HCT116 (cell line): ENCODE data around the gene POU2F3. TPM values are rescaled to one million over a fixed set of nuclear protein-coding genes. Genes with fewer than 3 reads are reported as not detected.

Experiments used
- ATAC-seq: fragments of 200-7000 bp; cut with Tn5 transposase; 2 replicates; pipeline ENCODE4 v1.9.1; 2020; ENCODE audit warnings: mild to moderate bottlenecking, moderate library complexity
- BruUV-seq: library from RNA; stranded (reverse); fragments of 400-500 nt; replicated peaks from 2 replicates; lab custom pipeline; 2021; lab: Mats Ljungman, UMichigan
- CTCF ChIA-PET: fragments of 300-600 bp; sonication (Branson Sonifier 250); formaldehyde crosslinking; loops from one replicate; lab custom pipeline; 2021; ENCODE audit warnings: antibody characterized with exemption; lab: Charles Lee
- POLR2A ChIA-PET: fragments of 300-600, 350-600 bp; sonication (Branson Sonifier 250); formaldehyde crosslinking; loops from one replicate; lab custom pipeline; 2021; ENCODE audit warnings: antibody characterized with exemption; lab: Charles Lee
- RAD21 ChIA-PET, 2 experiments: fragments of 300-600 bp; sonication (Branson Sonifier 250); formaldehyde crosslinking; loops; one replicate each; lab custom pipeline; 2023; ENCODE audit warnings: low total read pairs in 2 of 2; ENCODE audit not compliant: uncharacterized antibody in 2 of 2, unreplicated experiment in 2 of 2, low non-redundant PET in 1 of 2; lab: Charles Lee
- DNase-seq: peaks from one replicate; pipeline ENCODE4 v3.0.0-alpha.2; 2010; ENCODE audit warnings: low read depth, low spot score
- H2AFZ ChIP-seq: fragments of 200-600 bp; shearing (Covaris generic), sonication (generic); 2 replicates; pipeline ENCODE4 v1.6.1; 2017; ENCODE audit warnings: low read depth, mixed run types, mixed read lengths, antibody characterized with exemption, low read length; ENCODE audit not compliant: poor library complexity, severe bottlenecking
- H3K27ac ChIP-seq: 2 replicates; pipeline ENCODE4 v1.5.1; 2012; ENCODE audit warnings: low read depth, low read length
- H3K27me3 ChIP-seq: fragments of 200-600 bp; sonication (generic); 2 replicates; pipeline ENCODE4 v1.6.1; 2016; ENCODE audit warnings: mixed run types, low read length, mixed read lengths; ENCODE audit not compliant: insufficient read depth
- H3K36me3 ChIP-seq, 2 experiments: fragments of 200-500 bp in 1 of 2; fragments of 200-600 bp in 1 of 2; sonication (Bioruptor generic) in 1 of 2; sonication (generic) in 1 of 2; 2 replicates each; pipeline versions ENCODE4 v1.5.1 to v1.6.1; 2014 to 2016; ENCODE audit warnings: low read length in 2 of 2, inconsistent platforms in 1 of 2, mixed read lengths in 1 of 2, mixed run types in 1 of 2; ENCODE audit not compliant: insufficient read depth in 2 of 2, control insufficient read depth in 1 of 2
- H3K4me1 ChIP-seq, 2 experiments: fragments of 200-600 bp in 1 of 2; sonication (generic) in 1 of 2; 2 replicates each; pipeline versions ENCODE4 v1.5.1 to v1.6.1; 2012 to 2017; ENCODE audit warnings: low read length in 2 of 2, inconsistent platforms in 1 of 2, mild to moderate bottlenecking in 1 of 2, mixed read lengths in 1 of 2, mixed run types in 1 of 2, moderate library complexity in 1 of 2; ENCODE audit not compliant: insufficient read depth in 2 of 2, control insufficient read depth in 1 of 2
- H3K4me2 ChIP-seq: fragments of 200-600 bp; sonication (generic); 2 replicates; pipeline ENCODE4 v1.6.1; 2017; ENCODE audit warnings: mixed run types, low read length, mixed read lengths
- H3K4me3 ChIP-seq, 2 experiments: fragments of 200-600 bp in 1 of 2; sonication (generic) in 1 of 2; replicated peaks in 1 of 2; 2 replicates each; pipeline ENCODE4 v1.5.1; 2011 to 2016; ENCODE audit warnings: low read length in 2 of 2, control low read depth in 1 of 2, low read depth in 1 of 2, mild to moderate bottlenecking in 1 of 2, mixed read lengths in 1 of 2, mixed run types in 1 of 2
- H3K79me2 ChIP-seq: fragments of 200-600 bp; sonication (generic); 2 replicates; pipeline ENCODE4 v1.6.1; 2017; ENCODE audit warnings: mild to moderate bottlenecking, mixed run types, low read length, moderate library complexity, mixed read lengths; ENCODE audit not compliant: insufficient read depth
- H3K9ac ChIP-seq: fragments of 200-600 bp; sonication (generic); 2 replicates; pipeline ENCODE4 v1.6.1; 2016; ENCODE audit warnings: low read length, mixed read lengths
- H3K9me2 ChIP-seq: fragments of 200-600 bp; sonication (generic), shearing (Covaris generic); 2 replicates; pipeline ENCODE4 v1.6.1; 2017; ENCODE audit warnings: mixed run types, mild to moderate bottlenecking, moderate library complexity; ENCODE audit not compliant: insufficient read depth
- H3K9me3 ChIP-seq, 2 experiments: fragments of 200-500 bp in 1 of 2; fragments of 200-600 bp in 1 of 2; sonication (Bioruptor generic) in 1 of 2; sonication (generic) in 1 of 2; 2 replicates each; pipeline ENCODE4 v1.6.1; 2014 to 2017; ENCODE audit warnings: low read length in 2 of 2, mixed read lengths in 2 of 2, inconsistent platforms in 1 of 2, low read depth in 1 of 2, mild to moderate bottlenecking in 1 of 2, mixed run types in 1 of 2, moderate library complexity in 1 of 2; ENCODE audit not compliant: control insufficient read depth in 1 of 2, insufficient read depth in 1 of 2
- H4K20me1 ChIP-seq: fragments of 200-600 bp; sonication (generic), shearing (Covaris generic); 2 replicates; pipeline ENCODE4 v1.6.1; 2017; ENCODE audit warnings: mixed run types, mild to moderate bottlenecking, moderate library complexity; ENCODE audit not compliant: insufficient read depth
- ATF3 ChIP-seq: IDR thresholded peaks from 2 replicates; pipeline ENCODE4 v1.6.1; 2012
- CBX3 ChIP-seq: IDR thresholded peaks from 2 replicates; pipeline ENCODE4 v1.6.1; 2012; ENCODE audit warnings: low read depth
- CTCF ChIP-seq, 3 experiments: fragments of 200-600 bp in 1 of 3; sonication (generic) in 1 of 3; IDR thresholded peaks in 2 of 3; conservative IDR thresholded peaks in 1 of 3; 2 replicates each; pipeline ENCODE4 v1.5.1; 2012 to 2017; ENCODE audit warnings: low read depth in 2 of 3, low read length in 2 of 3, antibody characterized with exemption in 1 of 3, borderline replicate concordance in 1 of 3, control low read depth in 1 of 3, mild to moderate bottlenecking in 1 of 3, mixed read lengths in 1 of 3, mixed run types in 1 of 3, moderate library complexity in 1 of 3; ENCODE audit not compliant: insufficient read depth in 1 of 3
- EGR1 ChIP-seq: IDR thresholded peaks from 2 replicates; pipeline ENCODE4 v1.6.1; 2012; ENCODE audit warnings: low read depth
- ELF1 ChIP-seq: IDR thresholded peaks from 2 replicates; pipeline ENCODE4 v1.6.1; 2012; ENCODE audit warnings: low read depth, borderline replicate concordance
- EZH2 ChIP-seq: fragments of 200-600 bp; sonication (generic); IDR thresholded peaks from 2 replicates; pipeline ENCODE4 v1.6.1; 2017; ENCODE audit warnings: antibody characterized with exemption, mixed run types
- FOSL1 ChIP-seq: IDR thresholded peaks from 2 replicates; pipeline ENCODE4 v1.6.1; 2012; ENCODE audit warnings: low read depth
- JUND ChIP-seq: IDR thresholded peaks from 2 replicates; pipeline ENCODE4 v1.6.1; 2012
- MAX ChIP-seq: IDR thresholded peaks from 2 replicates; pipeline ENCODE4 v1.6.1; 2012
- POLR2A ChIP-seq: IDR thresholded peaks from 2 replicates; pipeline ENCODE4 v1.7.0; 2011; ENCODE audit warnings: borderline replicate concordance; ENCODE audit not compliant: insufficient read depth, insufficient read length; ENCODE audit errors: extremely low read depth
- RAD21 ChIP-seq: IDR thresholded peaks from 2 replicates; pipeline ENCODE4 v1.6.1; 2012; ENCODE audit warnings: low read depth, mild to moderate bottlenecking
- REST ChIP-seq: IDR thresholded peaks from 2 replicates; pipeline ENCODE4 v1.6.1; 2012; ENCODE audit warnings: low read depth
- SP1 ChIP-seq: IDR thresholded peaks from 2 replicates; pipeline ENCODE4 v1.6.1; 2012; ENCODE audit warnings: low read depth
- SRF ChIP-seq: IDR thresholded peaks from 2 replicates; pipeline ENCODE4 v1.6.1; 2012; ENCODE audit warnings: low read depth
- YY1 ChIP-seq: IDR thresholded peaks from 2 replicates; pipeline ENCODE4 v1.6.1; 2011; ENCODE audit warnings: low read length, low read depth, moderate library complexity, mild to moderate bottlenecking; ENCODE audit not compliant: insufficient replicate concordance; ENCODE audit errors: extremely low read depth
- ZFX ChIP-seq: fragments of 450-650 bp; IDR thresholded peaks from 2 replicates; pipeline ENCODE4 v1.6.1; 2017
- ZNF274 ChIP-seq: fragments of 200-500 bp; sonication (Bioruptor generic); IDR thresholded peaks from 2 replicates; pipeline ENCODE4 v1.6.1; 2014; ENCODE audit warnings: mild to moderate bottlenecking, low read depth, low read length, inconsistent platforms
- intact Hi-C: fragments of 100-400 bp; cut with micrococcal nuclease; formaldehyde crosslinking; loops from 2 replicates; pipeline ENCODE4 v1.10.0; 2022
- total RNA-seq: library from RNA; stranded (reverse); gene quantifications from one replicate; pipeline ENCODE4 v1.2.1, GENCODE V29; 2021; ENCODE audit not compliant: unreplicated experiment

Gene POU2F3
- total RNA-seq, 1 experiment from 2014 or later: 0.15 TPM

GRCh38 chr11:120224361-120224760 lies 15.6 kb upstream of the POU2F3 start:
- H3K4me3 ChIP-seq: no peak overlapping the region
- H3K79me2 ChIP-seq: no peaks in the 10 kb centered on the region
- ChIA-PET CTCF (interaction anchor here (2.3 kb wide), 1 partner anchor 78 kb away, joined by 9 read pairs; no protein-coding TSS in a partner anchor), RAD21 (no interaction called here), POLR2A (no interaction called here)
- DNase-seq (no peak), ATAC-seq (no peak)
- no peaks in the 10 kb centered on the region for H3K9me2 ChIP-seq
- no peaks in the 10 kb centered on the region for H3K9me3 ChIP-seq
- H3K27ac ChIP-seq: no peak overlapping the region
- H2AFZ ChIP-seq: no peak overlapping the region
- no TSS peak for BruUV-seq
- TF ChIP-seq SP1 (no peak), REST (no peak), ZNF274 (no peak), FOSL1 (no peak), MAX (no peak), ZFX (no peak), JUND (no peak), CBX3 (no peak), ELF1 (no peak), EZH2 (no peak), RAD21 (no peak), YY1 (no peak), CTCF (IDR thresholded peaks at IDR 0.05 in 2 of 3, conservative IDR thresholded peaks at IDR 0.05 in 1 of 3; ENCODE audit: borderline replicate concordance in 1 of 3, insufficient read depth in 1 of 3, low read depth in 2 of 3, low read length in 2 of 3) (no peak), POLR2A (no peak), SRF (no peak), EGR1 (no peak), ATF3 (no peak)
- no peak overlapping the region for H3K9ac ChIP-seq
- no peaks in the 10 kb centered on the region for H3K27me3 ChIP-seq
- no peaks in the 10 kb centered on the region for H3K36me3 ChIP-seq
- no peaks in the 10 kb centered on the region for H4K20me1 ChIP-seq
- no peak overlapping the region for H3K4me2 ChIP-seq
- H3K4me1 ChIP-seq: 0 out of 4 replicates have a peak, but pooled peaks cover 0 to 2% of the 10 kb centered on the region in 2 experiments
- intact Hi-C loops: no loop called here
